Measurements from ENCODE around the gene TVP23B. TPM values are rescaled to one million over a fixed set of nuclear protein-coding genes. Genes with fewer than 3 reads are reported as not detected.
"Not testable (repeated sequence)": the region's sequence is repeated elsewhere in the genome, so short reads cannot be mapped to it uniquely, and the experiment has no call there.

Gene TVP23B
- total RNA-seq, 1 experiment from 2014 or later = 47.8 TPM

DNA sequence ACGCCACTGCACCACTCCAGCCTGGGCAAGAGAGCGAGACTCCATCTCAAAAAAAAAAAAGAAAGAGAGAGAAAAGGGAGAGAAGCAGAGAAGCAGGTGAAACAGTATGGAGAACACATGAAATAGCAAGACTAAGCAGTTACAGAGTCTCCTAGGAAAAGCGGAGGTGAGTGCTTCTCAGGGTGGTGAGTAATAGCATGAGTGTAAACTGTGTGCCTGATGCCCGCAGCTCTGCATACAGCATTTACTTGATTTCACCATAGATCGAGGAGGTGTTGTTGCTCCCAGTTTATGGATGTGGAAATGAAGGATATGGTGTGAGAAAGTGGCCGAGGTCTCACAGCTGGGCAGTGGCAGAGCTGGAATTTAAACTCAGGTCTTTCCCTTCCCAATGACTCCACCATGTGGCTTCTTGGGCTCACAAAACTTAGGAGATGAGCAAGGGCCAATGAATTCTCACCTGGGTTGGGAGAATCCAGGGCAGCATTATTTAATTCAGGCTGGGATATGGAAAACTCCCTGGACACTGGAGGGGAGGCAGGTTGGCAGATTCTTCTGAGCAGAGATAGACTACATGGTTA, 27.1 kb upstream of the TVP23B start:
- H3K27me3 ChIP-seq (ENCODE audit: insufficient read depth, low read length); DNase-seq (ENCODE audit: low read depth, low spot score); POLR2A ChIA-PET: not testable (repeated sequence)

DNA sequence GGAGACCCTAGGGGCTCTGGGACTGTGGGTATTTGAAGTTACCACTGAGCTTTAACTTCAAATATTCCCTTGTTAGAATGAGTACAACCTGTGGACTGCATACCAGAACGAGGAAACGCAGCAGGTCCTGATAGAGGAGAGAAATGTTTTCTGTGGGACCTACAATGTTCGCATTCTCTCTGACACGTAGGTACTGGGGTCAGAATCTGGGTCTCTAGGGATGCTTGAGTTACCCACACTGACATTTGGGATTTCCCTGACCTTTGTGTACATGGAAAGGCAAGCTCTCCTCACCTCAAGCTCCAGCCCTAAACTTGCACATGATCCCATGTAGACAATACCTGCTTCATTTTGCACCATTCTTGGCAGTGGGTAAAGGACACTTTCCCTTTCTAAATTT, 25.0 kb upstream of the TVP23B start:
- H3K79me2 ChIP-seq (ENCODE audit: insufficient read depth, low read length); H3K4me2 ChIP-seq (ENCODE audit: low read length); DNase-seq (ENCODE audit: low read depth, low spot score); ATAC-seq; H3K9ac ChIP-seq (ENCODE audit: low read length); H3K4me1 ChIP-seq (ENCODE audit: control insufficient read depth in 1 of 2, insufficient read depth in 2 of 2, low read length in 2 of 2); H4K20me1 ChIP-seq (ENCODE audit: insufficient read depth); intact Hi-C loops (cut with micrococcal nuclease); H3K9me2 ChIP-seq (ENCODE audit: insufficient read depth); H3K9me3 ChIP-seq (ENCODE audit: control insufficient read depth in 1 of 2, insufficient read depth in 1 of 2, low read depth in 1 of 2, low read length in 2 of 2); H3K27ac ChIP-seq (ENCODE audit: low read depth, low read length); H3K4me3 ChIP-seq (replicated peaks in 1 of 2; ENCODE audit: low read depth in 1 of 2, low read length in 2 of 2); H3K36me3 ChIP-seq (ENCODE audit: control insufficient read depth in 1 of 2, insufficient read depth in 2 of 2, low read length in 2 of 2); H3K27me3 ChIP-seq (ENCODE audit: insufficient read depth, low read length); H2AFZ ChIP-seq (ENCODE audit: low read depth, low read length, poor library complexity, severe bottlenecking); RAD21 ChIA-PET (ENCODE audit: low non-redundant PET in 1 of 2, low total read pairs in 2 of 2, uncharacterized antibody in 2 of 2, unreplicated experiment in 2 of 2); BruUV-seq (replicated peaks); CTCF ChIA-PET; POLR2A ChIA-PET: not testable (repeated sequence)

More for the DNA sequence above, 27.1 kb upstream of the TVP23B start:
- H3K9ac ChIP-seq (ENCODE audit: low read length); H4K20me1 ChIP-seq (ENCODE audit: insufficient read depth); H3K4me3 ChIP-seq (replicated peaks in 1 of 2; ENCODE audit: low read depth in 1 of 2, low read length in 2 of 2); H3K9me3 ChIP-seq (ENCODE audit: control insufficient read depth in 1 of 2, insufficient read depth in 1 of 2, low read depth in 1 of 2, low read length in 2 of 2); H3K36me3 ChIP-seq (ENCODE audit: control insufficient read depth in 1 of 2, insufficient read depth in 2 of 2, low read length in 2 of 2); CTCF ChIA-PET; BruUV-seq (replicated peaks); H3K27ac ChIP-seq (ENCODE audit: low read depth, low read length); H3K4me2 ChIP-seq (ENCODE audit: low read length); intact Hi-C loops (cut with micrococcal nuclease); RAD21 ChIA-PET (ENCODE audit: low non-redundant PET in 1 of 2, low total read pairs in 2 of 2, uncharacterized antibody in 2 of 2, unreplicated experiment in 2 of 2); H2AFZ ChIP-seq (ENCODE audit: low read depth, low read length, poor library complexity, severe bottlenecking); H3K79me2 ChIP-seq (ENCODE audit: insufficient read depth, low read length); H3K9me2 ChIP-seq (ENCODE audit: insufficient read depth); H3K4me1 ChIP-seq (ENCODE audit: control insufficient read depth in 1 of 2, insufficient read depth in 2 of 2, low read length in 2 of 2): not testable (repeated sequence)
- peak; percentile 21; the same call in 1 of the 2 replicates for TF ChIP-seq RAD21 (IDR thresholded peaks at IDR 0.05; ENCODE audit: low read depth)
- TF ChIP-seq, protein P1, sequence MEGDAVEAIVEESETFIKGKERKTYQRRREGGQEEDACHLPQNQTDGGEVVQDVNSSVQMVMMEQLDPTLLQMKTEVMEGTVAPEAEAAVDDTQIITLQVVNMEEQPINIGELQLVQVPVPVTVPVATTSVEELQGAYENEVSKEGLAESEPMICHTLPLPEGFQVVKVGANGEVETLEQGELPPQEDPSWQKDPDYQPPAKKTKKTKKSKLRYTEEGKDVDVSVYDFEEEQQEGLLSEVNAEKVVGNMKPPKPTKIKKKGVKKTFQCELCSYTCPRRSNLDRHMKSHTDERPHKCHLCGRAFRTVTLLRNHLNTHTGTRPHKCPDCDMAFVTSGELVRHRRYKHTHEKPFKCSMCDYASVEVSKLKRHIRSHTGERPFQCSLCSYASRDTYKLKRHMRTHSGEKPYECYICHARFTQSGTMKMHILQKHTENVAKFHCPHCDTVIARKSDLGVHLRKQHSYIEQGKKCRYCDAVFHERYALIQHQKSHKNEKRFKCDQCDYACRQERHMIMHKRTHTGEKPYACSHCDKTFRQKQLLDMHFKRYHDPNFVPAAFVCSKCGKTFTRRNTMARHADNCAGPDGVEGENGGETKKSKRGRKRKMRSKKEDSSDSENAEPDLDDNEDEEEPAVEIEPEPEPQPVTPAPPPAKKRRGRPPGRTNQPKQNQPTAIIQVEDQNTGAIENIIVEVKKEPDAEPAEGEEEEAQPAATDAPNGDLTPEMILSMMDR (IDR thresholded peaks at IDR 0.05 in 2 of 3, conservative IDR thresholded peaks at IDR 0.05 in 1 of 3; ENCODE audit: borderline replicate concordance in 1 of 3, insufficient read depth in 1 of 3, low read depth in 2 of 3, low read length in 2 of 3) = 0 out of 6 replicates have a peak, but pooled peaks of 1 of the 3 experiments have one; percentile 23
- ATAC-seq = peak; percentile 40

DNA sequence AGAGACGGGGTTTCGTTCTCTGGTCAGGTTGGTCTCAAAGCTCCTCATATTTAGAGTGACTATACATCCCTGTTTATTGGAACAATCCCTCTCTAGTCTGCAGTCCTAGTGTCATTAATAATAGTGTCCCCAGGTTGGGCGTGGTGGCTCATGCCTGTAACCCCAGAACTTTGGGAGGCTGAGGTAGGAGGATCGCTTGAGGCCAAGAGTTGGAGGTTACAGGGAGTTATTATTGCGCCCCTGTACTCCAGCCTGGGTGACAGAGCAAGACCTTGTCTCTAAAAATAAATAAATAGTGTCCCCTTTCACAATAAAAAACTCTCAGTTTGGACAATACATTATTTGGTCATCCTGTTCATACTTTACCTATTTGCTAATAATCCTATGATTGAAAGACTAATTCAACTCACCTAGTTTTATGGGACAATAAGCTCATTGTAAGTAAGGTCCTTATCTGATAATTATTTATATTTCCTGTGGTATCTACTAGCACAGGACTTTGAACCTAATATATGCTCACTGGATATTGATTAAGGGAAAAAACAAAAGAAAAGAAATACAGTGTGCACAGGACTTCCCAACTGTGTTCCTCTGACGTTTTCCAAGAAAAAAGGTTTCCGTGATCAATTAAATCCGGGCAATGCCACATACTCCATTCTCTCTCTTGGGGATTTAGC, 23.5 kb upstream of the TVP23B start:
- CTCF ChIA-PET; BruUV-seq (replicated peaks); H3K27me3 ChIP-seq (ENCODE audit: insufficient read depth, low read length); H3K9ac ChIP-seq (ENCODE audit: low read length); H3K9me3 ChIP-seq (ENCODE audit: control insufficient read depth in 1 of 2, insufficient read depth in 1 of 2, low read depth in 1 of 2, low read length in 2 of 2); H3K36me3 ChIP-seq (ENCODE audit: control insufficient read depth in 1 of 2, insufficient read depth in 2 of 2, low read length in 2 of 2); RAD21 ChIA-PET (ENCODE audit: low non-redundant PET in 1 of 2, low total read pairs in 2 of 2, uncharacterized antibody in 2 of 2, unreplicated experiment in 2 of 2); DNase-seq (ENCODE audit: low read depth, low spot score); intact Hi-C loops (cut with micrococcal nuclease); H3K4me1 ChIP-seq (ENCODE audit: control insufficient read depth in 1 of 2, insufficient read depth in 2 of 2, low read length in 2 of 2); ATAC-seq; POLR2A ChIA-PET; H3K4me3 ChIP-seq (replicated peaks in 1 of 2; ENCODE audit: low read depth in 1 of 2, low read length in 2 of 2); H3K4me2 ChIP-seq (ENCODE audit: low read length); H2AFZ ChIP-seq (ENCODE audit: low read depth, low read length, poor library complexity, severe bottlenecking); H3K9me2 ChIP-seq (ENCODE audit: insufficient read depth); H3K27ac ChIP-seq (ENCODE audit: low read depth, low read length); H3K79me2 ChIP-seq (ENCODE audit: insufficient read depth, low read length); H4K20me1 ChIP-seq (ENCODE audit: insufficient read depth): not testable (repeated sequence)

DNA sequence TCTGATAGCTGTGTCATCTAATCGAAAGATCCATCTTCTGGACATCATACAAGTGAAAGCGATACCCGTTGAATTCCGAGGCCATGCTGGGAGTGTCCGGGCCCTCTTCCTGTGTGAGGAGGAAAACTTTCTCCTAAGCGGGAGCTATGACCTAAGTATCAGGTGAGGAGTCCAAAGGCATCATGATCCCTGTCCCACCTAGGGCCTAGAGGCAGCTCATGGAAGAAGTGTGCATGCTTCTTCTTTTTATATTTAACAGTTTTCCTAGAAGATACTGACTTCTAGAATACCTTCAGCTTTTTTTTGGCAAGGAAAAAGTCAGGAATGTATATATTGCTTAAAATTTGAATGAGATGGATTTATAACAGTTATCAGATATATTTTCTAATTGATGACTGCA, 22.6 kb upstream of the TVP23B start:
- H2AFZ ChIP-seq (ENCODE audit: low read depth, low read length, poor library complexity, severe bottlenecking); H3K27me3 ChIP-seq (ENCODE audit: insufficient read depth, low read length); H3K79me2 ChIP-seq (ENCODE audit: insufficient read depth, low read length); ATAC-seq; BruUV-seq (replicated peaks); H3K9me2 ChIP-seq (ENCODE audit: insufficient read depth); H3K4me3 ChIP-seq (replicated peaks in 1 of 2; ENCODE audit: low read depth in 1 of 2, low read length in 2 of 2); RAD21 ChIA-PET (ENCODE audit: low non-redundant PET in 1 of 2, low total read pairs in 2 of 2, uncharacterized antibody in 2 of 2, unreplicated experiment in 2 of 2); DNase-seq (ENCODE audit: low read depth, low spot score); intact Hi-C loops (cut with micrococcal nuclease); H3K9ac ChIP-seq (ENCODE audit: low read length); POLR2A ChIA-PET; H4K20me1 ChIP-seq (ENCODE audit: insufficient read depth); CTCF ChIA-PET; H3K4me2 ChIP-seq (ENCODE audit: low read length); H3K27ac ChIP-seq (ENCODE audit: low read depth, low read length); H3K4me1 ChIP-seq (ENCODE audit: control insufficient read depth in 1 of 2, insufficient read depth in 2 of 2, low read length in 2 of 2); H3K36me3 ChIP-seq (ENCODE audit: control insufficient read depth in 1 of 2, insufficient read depth in 2 of 2, low read length in 2 of 2); H3K9me3 ChIP-seq (ENCODE audit: control insufficient read depth in 1 of 2, insufficient read depth in 1 of 2, low read depth in 1 of 2, low read length in 2 of 2): not testable (repeated sequence)

All from HCT116 (cell line).